Measurements from ENCODE around the gene ZNF320.
"Not testable (repeated sequence)": the region's sequence is repeated elsewhere in the genome, so short reads cannot be mapped to it uniquely, and the experiment has no call there.

Gene ZNF320

DNA sequence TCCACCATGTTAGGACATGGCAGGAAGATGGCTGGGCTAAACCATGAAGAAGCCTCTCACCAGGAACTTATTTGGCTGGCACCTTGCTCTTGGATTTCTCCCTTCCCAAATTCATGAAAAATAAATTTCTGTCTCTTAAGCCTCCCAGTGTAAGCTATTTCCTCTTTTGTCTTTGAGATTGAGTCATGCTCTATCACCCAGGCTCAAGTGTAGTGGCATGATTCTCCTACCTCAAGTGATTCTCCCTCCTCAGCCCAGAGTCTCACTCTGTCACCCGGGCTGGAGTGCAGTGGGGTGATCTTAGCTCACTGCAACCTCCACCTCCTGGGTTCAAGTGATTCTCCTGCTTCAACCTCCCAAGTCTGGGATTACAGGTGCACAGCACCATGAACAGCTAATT lies 13.2 kb upstream of the ZNF320 start (continued):
- TF ChIP-seq ZBTB10 (tag by site-specific recombination; IDR thresholded peaks at IDR 0.05) = no peak
- TF ChIP-seq ZNF610 (tag by site-specific recombination; IDR thresholded peaks at IDR 0.05; ENCODE audit: borderline replicate concordance) = no peak
- TF ChIP-seq ZNF639 (tag by site-specific recombination; IDR thresholded peaks at IDR 0.05) = no peak
- no peak for TF ChIP-seq BCL11B (tag by site-specific recombination; IDR thresholded peaks at IDR 0.05; ENCODE audit: low read depth)
- TF ChIP-seq PBX3 (CRISPR knock-in tag; IDR thresholded peaks at IDR 0.05) = no peak

DNA sequence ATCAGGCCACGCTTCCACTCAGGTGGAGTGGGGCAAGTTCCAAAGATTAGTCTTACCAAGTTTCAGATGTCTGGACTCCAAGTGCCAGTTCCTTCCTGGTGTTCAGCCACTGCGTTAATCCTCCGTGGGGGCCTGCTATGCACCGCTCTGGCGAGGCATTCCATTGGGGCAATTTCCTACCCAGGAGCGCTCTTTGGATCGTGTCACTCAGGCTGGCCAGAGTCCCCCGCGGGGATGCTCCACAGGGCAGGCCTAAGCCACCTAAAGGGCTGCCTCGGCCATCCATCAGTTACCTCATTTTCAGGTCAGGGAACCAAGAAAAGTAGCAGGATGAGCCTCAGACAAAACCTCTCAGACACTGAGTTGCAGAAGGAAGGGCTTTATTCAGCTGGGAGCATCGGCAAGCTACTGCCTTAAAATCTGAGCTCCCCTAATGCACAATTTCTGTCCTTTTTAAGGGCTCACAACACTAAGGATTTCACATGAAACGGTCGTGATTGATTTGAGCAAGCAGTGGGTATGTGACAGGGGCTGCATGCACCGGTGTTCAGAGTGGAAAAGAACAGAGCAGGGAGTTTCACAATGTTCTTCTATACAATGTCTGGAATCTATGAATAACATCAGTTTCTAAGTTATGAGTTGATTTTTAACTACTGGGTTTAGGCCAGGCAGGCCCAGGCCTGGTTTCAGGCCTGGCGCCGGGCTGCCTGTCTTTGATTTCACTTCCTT lies 6.8 kb upstream of the ZNF320 start:
- peaks cover 0 to 11% of the 10 kb centered on the region in 2 experiments; a peak in 1 of 3 replicates for H3K36me3 ChIP-seq (ENCODE audit: control insufficient read depth in 2 of 2, insufficient read depth in 1 of 2, low read length in 2 of 2)
- H3K4me3 ChIP-seq (ENCODE audit: low read depth, low read length); CTCF ChIA-PET; H3K9me3 ChIP-seq (ENCODE audit: control insufficient read depth, insufficient read depth, low read depth, low read length); H3K4me1 ChIP-seq (ENCODE audit: control insufficient read depth, insufficient read depth, low read length); POLR2A ChIA-PET; H3K27ac ChIP-seq (ENCODE audit: extremely low read depth, low read depth, low read length): not testable (repeated sequence)

DNA sequence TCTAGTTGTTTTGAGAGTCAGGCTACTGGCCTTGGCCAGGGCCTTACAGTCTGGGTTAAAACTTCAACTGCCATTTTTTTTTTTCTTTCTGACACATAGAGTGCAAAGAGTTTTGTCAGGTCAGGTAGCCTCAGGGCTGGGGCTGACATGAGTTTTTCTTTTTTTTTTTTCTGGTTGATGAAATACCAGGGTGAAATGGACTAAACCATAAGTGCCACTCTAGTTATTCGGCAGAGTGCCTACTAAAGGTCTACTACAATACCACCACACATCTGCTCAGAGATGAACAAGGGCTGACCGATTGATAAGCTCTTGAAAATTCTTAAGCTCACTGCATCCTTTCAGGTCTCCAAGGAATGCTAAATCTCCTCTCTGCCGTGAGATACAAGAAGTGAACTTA lies 4.4 kb upstream of the ZNF320 start:
- H3K27ac ChIP-seq (ENCODE audit: extremely low read depth, low read depth, low read length) = no peak overlapping the region
- H3K9me3 ChIP-seq (ENCODE audit: control insufficient read depth, insufficient read depth, low read depth, low read length) = no peaks in the 10 kb centered on the region
- CTCF ChIA-PET = no interaction called here
- no peaks in the 10 kb centered on the region for H3K4me1 ChIP-seq (ENCODE audit: control insufficient read depth, insufficient read depth, low read length)
- POLR2A ChIA-PET = interaction anchor here (0.6 kb wide), 1 partner anchor 24 kb away, joined by 3 read pairs; no protein-coding TSS in a partner anchor
- H3K4me3 ChIP-seq (ENCODE audit: low read depth, low read length) = no peak overlapping the region
- TF ChIP-seq ZNF23 (tag by site-specific recombination; IDR thresholded peaks at IDR 0.05; ENCODE audit: borderline replicate concordance) = no peak
- no peak for TF ChIP-seq ZXDB (tag by site-specific recombination; IDR thresholded peaks at IDR 0.05)
- no peak for TF ChIP-seq ZSCAN16 (tag by site-specific recombination; IDR thresholded peaks at IDR 0.05)
- TF ChIP-seq, protein P1, sequence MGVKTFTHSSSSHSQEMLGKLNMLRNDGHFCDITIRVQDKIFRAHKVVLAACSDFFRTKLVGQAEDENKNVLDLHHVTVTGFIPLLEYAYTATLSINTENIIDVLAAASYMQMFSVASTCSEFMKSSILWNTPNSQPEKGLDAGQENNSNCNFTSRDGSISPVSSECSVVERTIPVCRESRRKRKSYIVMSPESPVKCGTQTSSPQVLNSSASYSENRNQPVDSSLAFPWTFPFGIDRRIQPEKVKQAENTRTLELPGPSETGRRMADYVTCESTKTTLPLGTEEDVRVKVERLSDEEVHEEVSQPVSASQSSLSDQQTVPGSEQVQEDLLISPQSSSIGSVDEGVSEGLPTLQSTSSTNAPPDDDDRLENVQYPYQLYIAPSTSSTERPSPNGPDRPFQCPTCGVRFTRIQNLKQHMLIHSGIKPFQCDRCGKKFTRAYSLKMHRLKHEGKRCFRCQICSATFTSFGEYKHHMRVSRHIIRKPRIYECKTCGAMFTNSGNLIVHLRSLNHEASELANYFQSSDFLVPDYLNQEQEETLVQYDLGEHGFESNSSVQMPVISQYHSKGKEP (tag by site-specific recombination; IDR thresholded peaks at IDR 0.05) = no peak
- no peak for TF ChIP-seq SCRT2 (tag by site-specific recombination; IDR thresholded peaks at IDR 0.05)
- TF ChIP-seq, protein P2, sequence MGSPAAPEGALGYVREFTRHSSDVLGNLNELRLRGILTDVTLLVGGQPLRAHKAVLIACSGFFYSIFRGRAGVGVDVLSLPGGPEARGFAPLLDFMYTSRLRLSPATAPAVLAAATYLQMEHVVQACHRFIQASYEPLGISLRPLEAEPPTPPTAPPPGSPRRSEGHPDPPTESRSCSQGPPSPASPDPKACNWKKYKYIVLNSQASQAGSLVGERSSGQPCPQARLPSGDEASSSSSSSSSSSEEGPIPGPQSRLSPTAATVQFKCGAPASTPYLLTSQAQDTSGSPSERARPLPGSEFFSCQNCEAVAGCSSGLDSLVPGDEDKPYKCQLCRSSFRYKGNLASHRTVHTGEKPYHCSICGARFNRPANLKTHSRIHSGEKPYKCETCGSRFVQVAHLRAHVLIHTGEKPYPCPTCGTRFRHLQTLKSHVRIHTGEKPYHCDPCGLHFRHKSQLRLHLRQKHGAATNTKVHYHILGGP (tag by site-specific recombination; IDR thresholded peaks at IDR 0.05) = no peak
- no peak for TF ChIP-seq GFI1B (tag by site-specific recombination; IDR thresholded peaks at IDR 0.05)
- no peak for TF ChIP-seq ZNF76 (tag by site-specific recombination; IDR thresholded peaks at IDR 0.05; ENCODE audit: borderline replicate concordance, low read depth)
- TF ChIP-seq ZNF560 (tag by site-specific recombination; IDR thresholded peaks at IDR 0.05; ENCODE audit: borderline replicate concordance) = no peak
- TF ChIP-seq, protein P3, sequence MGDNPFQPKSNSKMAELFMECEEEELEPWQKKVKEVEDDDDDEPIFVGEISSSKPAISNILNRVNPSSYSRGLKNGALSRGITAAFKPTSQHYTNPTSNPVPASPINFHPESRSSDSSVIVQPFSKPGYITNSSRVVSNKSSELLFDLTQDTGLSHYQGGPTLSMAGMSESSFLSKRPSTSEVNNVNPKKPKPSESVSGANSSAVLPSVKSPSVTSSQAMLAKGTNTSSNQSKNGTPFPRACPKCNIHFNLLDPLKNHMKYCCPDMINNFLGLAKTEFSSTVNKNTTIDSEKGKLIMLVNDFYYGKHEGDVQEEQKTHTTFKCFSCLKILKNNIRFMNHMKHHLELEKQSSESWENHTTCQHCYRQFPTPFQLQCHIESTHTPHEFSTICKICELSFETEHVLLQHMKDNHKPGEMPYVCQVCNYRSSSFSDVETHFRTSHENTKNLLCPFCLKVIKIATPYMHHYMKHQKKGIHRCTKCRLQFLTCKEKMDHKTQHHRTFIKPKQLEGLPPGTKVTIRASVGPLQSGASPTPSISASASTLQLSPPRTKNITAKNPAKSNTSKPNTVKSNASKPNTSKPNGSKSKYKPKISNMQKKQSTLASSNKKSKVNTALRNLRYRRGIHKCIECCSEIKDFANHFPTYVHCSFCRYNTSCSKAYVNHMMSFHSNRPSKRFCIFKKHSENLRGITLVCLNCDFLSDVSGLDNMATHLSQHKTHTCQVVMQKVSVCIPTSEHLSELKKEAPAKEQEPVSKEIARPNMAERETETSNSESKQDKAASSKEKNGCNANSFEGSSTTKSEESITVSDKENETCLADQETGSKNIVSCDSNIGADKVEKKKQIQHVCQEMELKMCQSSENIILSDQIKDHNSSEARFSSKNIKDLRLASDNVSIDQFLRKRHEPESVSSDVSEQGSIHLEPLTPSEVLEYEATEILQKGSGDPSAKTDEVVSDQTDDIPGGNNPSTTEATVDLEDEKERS (tag by site-specific recombination; IDR thresholded peaks at IDR 0.05) = no peak
- no peak for TF ChIP-seq ZNF133 (tag by site-specific recombination; IDR thresholded peaks at IDR 0.05)
- no peak for TF ChIP-seq TRIM28 (IDR thresholded peaks at IDR 0.05; ENCODE audit: borderline replicate concordance, low read length)
- peaks cover 0 to under 1% of the 10 kb centered on the region in 2 experiments; a peak in 1 of 3 replicates for H3K36me3 ChIP-seq (ENCODE audit: control insufficient read depth in 2 of 2, insufficient read depth in 1 of 2, low read length in 2 of 2)

GRCh38 chr19:52898596-52898995 lies 1.2 kb upstream of the ZNF320 start:
- H3K36me3 ChIP-seq (ENCODE audit: control insufficient read depth in 2 of 2, insufficient read depth in 1 of 2, low read length in 2 of 2); H3K4me1 ChIP-seq (ENCODE audit: control insufficient read depth, insufficient read depth, low read length); CTCF ChIA-PET; H3K9me3 ChIP-seq (ENCODE audit: control insufficient read depth, insufficient read depth, low read depth, low read length); H3K27ac ChIP-seq (ENCODE audit: extremely low read depth, low read depth, low read length); POLR2A ChIA-PET; H3K4me3 ChIP-seq (ENCODE audit: low read depth, low read length): not testable (repeated sequence)
